Spinal cord (tissue), 10 donors: ENCODE results near the gene EXOC6. TPM values are rescaled to one million over a fixed set of nuclear protein-coding genes. Genes with fewer than 3 reads are reported as not detected.
A peak's percentile ranks its signal among the peaks of the same experiment; 100 is the strongest.

ENCODE experiments used
- DNase-seq, 6 donors: peaks; one replicate each; pipeline versions ENCODE4 v3.0.0 to v3.0.0-alpha.2; 2013 to 2015; ENCODE audit warnings: low spot score in 6 of 6, low read depth in 4 of 6
- H3K27ac ChIP-seq: one replicate; pipeline ENCODE4 v1.5.1; 2013; ENCODE audit warnings: low read depth, low read length, control low read depth
- H3K27me3 ChIP-seq: one replicate; pipeline ENCODE4 v1.6.1; 2013; ENCODE audit warnings: low read length; ENCODE audit not compliant: control insufficient read depth, insufficient read depth
- H3K36me3 ChIP-seq: one replicate; pipeline ENCODE4 v1.6.1; 2013; ENCODE audit warnings: low read length; ENCODE audit not compliant: control insufficient read depth, insufficient read depth
- H3K4me1 ChIP-seq: one replicate; pipeline ENCODE4 v1.6.1; 2013; ENCODE audit warnings: low read length; ENCODE audit not compliant: control insufficient read depth, insufficient read depth
- H3K4me3 ChIP-seq: one replicate; pipeline ENCODE4 v1.5.1; 2013; ENCODE audit warnings: low read depth, low read length, control low read depth
- H3K9me3 ChIP-seq: one replicate; pipeline ENCODE4 v1.6.1; 2013; ENCODE audit warnings: low read length; ENCODE audit not compliant: control insufficient read depth, insufficient read depth
- WGBS: methylation state at CpG from one replicate; pipeline ENCODE4 v1.1.5; 2013; ENCODE audit warnings: missing lambda C conversion rate; ENCODE audit not compliant: insufficient coverage; 5-methylcytosine and 5-hydroxymethylcytosine counted together
- polyA plus RNA-seq, 2 donors: library from polyadenylated mRNA; unstranded; fragments of 120-200 nt; gene quantifications; one replicate each; pipeline ENCODE4 v1.2.1, GENCODE V29; 2013; ENCODE audit not compliant: insufficient read length in 2 of 2
- total RNA-seq, 2 donors: library from RNA; depleted of rRNA in 1 of 2; stranded (reverse); fragments of 120-200 nt in 1 of 2; fragments of >200 nt in 1 of 2; gene quantifications; one replicate each; pipeline versions ENCODE4 v1.2.3 to v1.2.4, GENCODE V29; 2013 to 2014
- donor health status: healthy.

Gene EXOC6
- total and polyA plus RNA-seq, 4 donors: 16.5 to 46.6 (median 21.2) TPM

DNA sequence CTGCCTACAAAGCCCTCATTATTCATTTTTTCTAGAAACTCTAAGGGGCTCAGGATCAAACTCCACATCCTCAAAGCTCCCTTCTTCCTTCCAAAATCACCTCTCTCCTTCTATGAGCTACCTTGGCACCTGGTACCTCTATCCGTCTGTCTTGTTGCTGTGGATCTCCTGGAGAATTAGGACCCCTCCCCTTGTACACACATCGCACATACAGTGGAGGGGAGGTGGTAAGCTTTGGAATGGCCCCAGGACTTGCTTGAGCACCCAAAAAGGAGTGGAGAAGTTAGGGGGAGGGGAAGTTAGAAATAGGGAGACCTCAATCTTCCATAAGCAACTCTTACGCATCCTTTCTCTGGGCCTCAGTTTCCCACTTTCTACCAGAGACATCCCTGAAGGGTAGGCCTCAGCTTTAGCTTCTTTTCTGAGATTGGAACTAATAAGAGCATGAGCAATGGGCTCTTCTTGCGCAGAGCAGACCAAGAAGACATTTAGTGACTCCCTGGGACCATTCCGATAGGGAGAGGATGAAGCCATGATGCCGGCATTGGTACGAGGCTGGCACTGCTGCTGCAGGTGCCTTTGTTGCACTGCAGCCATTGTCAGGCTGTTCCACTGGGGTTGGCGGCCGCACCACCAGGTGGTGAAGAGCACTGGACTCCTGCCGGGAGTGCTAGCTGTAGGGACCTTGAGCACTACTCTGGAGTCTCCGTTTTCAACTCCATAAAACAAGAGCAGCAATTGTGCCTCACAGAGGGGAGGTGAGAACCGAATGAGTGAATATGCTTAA is 216.7 kb downstream of the EXOC6 start:
- WGBS: 24% methylated on average over 8 of the region's 12 CpGs
- H3K4me1 ChIP-seq: peaks cover 42% of the 10 kb centered on the region
- peaks cover 100% of the 10 kb centered on the region for H3K27me3 ChIP-seq
- H3K27ac ChIP-seq: no peak overlapping the region
- H3K4me3 ChIP-seq: no peak overlapping the region
- DNase-seq: no peak
- no peaks in the 10 kb centered on the region for H3K9me3 ChIP-seq
- peaks cover 2% of the 10 kb centered on the region for H3K36me3 ChIP-seq

DNA sequence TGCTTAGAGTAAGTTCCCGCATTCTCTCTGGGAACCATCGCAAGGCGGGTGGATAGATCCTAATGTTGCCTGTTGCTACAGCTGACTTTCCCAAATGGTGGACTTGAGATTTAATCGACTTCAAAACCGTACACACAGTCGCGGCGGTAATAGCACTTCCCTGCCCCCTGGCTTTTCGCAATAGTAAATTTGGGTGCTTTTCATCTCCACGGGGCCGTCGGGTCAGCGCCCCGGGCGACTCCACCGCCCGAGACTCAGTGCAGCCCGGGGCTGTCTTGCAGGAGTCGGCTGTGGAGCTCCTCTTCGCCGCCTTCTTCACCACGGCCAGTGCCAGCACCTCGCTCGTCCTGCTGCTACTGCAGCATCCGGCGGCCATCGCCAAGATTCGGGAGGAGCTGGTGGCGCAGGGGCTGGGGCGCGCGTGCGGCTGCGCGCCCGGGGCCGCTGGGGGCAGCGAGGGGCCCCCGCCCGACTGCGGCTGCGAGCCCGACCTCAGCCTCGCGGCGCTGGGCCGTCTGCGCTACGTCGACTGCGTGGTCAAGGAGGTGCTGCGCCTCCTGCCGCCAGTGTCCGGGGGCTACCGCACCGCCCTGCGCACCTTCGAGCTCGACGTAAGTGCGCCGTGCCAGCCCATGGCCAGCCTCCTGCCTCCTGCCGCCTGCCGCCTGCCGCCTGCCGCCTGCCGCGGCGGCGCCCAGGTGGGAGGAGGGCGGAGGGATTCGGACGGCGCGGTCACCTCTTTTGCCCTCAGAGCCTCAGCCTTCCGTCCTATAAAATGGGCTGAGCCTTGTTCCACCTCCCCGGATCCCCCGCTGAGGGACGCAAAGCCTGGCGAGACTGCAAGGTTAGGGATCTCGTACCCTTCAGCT is 217.6 kb downstream of the EXOC6 start:
- WGBS: 2% methylated on average over 81 of the region's 81 CpGs
- no peak overlapping the region for H3K27ac ChIP-seq
- H3K4me1 ChIP-seq: peaks cover 34% of the 10 kb centered on the region
- peaks cover 100% of the 10 kb centered on the region for H3K27me3 ChIP-seq
- no peak overlapping the region for H3K4me3 ChIP-seq
- peak in 1 of 6 donors; percentile 18 for DNase-seq
- peaks cover 2% of the 10 kb centered on the region for H3K36me3 ChIP-seq
- H3K9me3 ChIP-seq: no peaks in the 10 kb centered on the region

DNA sequence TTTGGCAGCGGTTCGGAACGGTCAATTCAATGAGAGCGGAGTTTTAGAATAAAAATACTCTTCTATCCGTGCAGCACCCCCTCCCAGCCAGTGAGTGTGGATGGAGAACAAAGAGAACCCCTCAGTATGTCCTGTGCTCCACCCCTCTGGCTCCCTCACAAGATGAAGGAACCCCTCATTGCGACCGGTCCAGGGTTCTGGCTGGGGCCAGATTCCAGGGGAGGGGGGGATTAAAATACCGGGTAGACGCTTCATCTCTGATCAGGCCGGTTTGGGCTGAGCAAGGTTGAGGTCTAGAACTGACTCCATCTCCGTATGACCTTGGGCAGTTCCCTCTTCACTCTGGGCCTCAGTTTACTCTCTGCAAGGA is 218.2 kb downstream of the EXOC6 start:
- H3K9me3 ChIP-seq: no peaks in the 10 kb centered on the region

DNA sequence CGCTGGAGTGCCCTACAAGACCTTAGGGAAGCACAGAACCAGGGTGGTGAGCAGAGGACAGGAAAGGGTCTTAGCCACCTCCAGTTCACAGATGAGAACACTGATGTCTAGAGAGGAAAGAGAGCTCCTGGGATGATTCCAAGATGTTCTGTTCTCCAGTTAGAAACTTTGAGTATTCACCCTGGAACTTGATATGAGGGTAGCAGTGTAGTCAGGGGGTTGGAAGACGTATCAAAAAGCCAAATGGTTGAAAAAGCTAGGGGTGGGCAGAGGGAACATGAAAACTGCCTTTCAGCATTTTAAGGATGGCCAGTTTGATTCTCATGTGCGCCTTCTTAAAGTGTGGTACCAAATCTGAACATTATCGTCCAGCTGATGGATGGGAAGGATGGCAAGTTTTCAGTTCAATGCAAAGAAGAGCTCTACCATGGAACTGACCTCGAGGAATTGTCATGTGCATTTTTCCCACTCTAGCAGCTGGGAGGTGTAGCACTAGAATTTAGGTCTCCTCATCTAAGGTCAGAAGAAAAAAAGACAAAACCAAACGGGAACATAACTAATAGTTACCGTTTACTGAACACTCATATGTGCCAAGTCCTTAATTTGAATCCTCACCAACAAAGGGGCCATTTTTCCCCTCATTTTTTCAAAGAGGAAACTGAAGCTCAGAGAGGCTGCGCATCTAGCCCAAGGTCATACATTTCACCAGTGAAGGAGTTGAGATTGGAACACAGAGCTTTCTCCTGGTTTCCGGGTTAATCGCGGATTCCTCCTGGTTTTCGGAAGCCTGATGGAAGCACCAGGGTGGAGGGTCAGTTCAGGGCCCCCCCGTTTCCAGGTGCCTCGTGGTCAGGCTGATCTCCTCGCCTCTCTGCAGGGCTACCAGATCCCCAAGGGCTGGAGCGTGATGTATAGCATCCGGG is 219.4 kb downstream of the EXOC6 start:
- Histone ChIP-seq H3K4me3 (no peak overlapping the region), H3K9me3 (no peaks in the 10 kb centered on the region), H3K36me3 (no peaks in the 10 kb centered on the region), H3K27ac (no peak overlapping the region), H3K27me3 (peaks cover 99% of the 10 kb centered on the region), H3K4me1 (peaks cover 30% of the 10 kb centered on the region)
- 9% methylated on average over 16 of the region's 17 CpGs for WGBS
- no peak for DNase-seq

More for the DNA sequence above, 218.2 kb downstream of the EXOC6 start:
- WGBS: 15% methylated on average over 6 of the region's 11 CpGs
- no peak for DNase-seq
- Histone ChIP-seq H3K27me3 (peaks cover 99% of the 10 kb centered on the region), H3K27ac (no peak overlapping the region), H3K36me3 (no peaks in the 10 kb centered on the region), H3K4me3 (no peak overlapping the region), H3K4me1 (peaks cover 28% of the 10 kb centered on the region)

DNA sequence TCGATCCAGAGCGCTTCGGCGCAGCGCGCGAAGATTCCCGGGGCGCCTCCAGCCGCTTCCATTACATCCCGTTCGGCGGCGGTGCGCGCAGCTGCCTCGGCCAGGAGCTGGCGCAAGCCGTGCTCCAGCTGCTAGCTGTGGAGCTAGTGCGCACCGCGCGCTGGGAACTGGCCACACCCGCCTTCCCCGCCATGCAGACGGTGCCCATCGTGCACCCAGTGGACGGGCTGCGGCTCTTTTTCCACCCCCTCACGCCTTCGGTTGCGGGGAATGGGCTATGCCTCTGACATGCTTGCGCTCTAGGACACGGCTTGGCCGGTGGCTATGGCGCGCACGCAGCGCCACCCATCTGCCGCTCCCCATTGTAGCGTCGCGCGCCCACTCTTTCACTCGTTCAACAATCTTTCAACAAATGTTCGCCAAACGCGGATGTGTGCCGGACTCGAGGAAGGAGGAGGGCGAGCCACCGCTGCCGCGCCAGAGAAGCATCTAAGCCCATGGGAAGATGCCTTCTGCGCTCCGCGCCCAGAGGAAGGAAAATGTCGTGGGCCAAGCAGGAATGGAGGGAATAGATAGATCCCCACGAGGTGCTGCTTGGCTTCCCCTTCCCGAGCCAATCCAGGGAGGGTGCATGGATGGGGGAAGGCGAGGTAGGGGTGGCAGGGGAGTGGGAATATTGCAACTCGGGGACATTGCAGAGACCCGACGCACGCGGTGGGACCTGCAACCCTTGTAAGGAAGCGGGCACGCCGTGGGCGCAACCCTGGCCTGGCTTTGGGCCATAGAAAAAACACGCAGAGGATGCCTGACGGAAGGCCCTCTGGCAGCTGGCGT is 220.3 kb downstream of the EXOC6 start:
- no peaks in the 10 kb centered on the region for H3K36me3 ChIP-seq
- WGBS: 5% methylated on average over 73 of the region's 73 CpGs

DNA sequence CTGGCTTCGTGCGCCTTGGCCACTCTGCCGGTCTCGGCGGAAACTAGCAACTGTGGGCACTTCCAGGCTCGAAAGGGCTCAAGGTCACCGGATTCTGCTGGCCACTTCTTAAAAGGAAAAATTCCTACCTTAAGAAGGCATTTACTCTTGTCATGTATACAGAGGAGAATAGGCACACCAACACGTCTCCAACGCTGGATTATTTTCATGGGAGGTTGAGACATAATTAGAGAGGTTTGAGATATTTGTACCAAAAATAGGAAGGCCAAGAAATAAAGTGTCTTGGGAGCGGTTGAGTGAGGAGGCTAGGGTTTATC is 220.9 kb downstream of the EXOC6 start:
- no peak overlapping the region for H3K27ac ChIP-seq
- peaks cover 45% of the 10 kb centered on the region for H3K4me1 ChIP-seq
- H3K9me3 ChIP-seq: no peaks in the 10 kb centered on the region
- peaks cover 99% of the 10 kb centered on the region for H3K27me3 ChIP-seq
- no peak overlapping the region for H3K4me3 ChIP-seq
- 41% methylated on average over 7 of the region's 10 CpGs for WGBS
- H3K36me3 ChIP-seq: no peaks in the 10 kb centered on the region
- no peak for DNase-seq

More for the DNA sequence above, 220.3 kb downstream of the EXOC6 start:
- H3K9me3 ChIP-seq: no peaks in the 10 kb centered on the region
- peaks cover 40% of the 10 kb centered on the region for H3K4me1 ChIP-seq
- peaks cover 99% of the 10 kb centered on the region for H3K27me3 ChIP-seq
- DNase-seq: peak in 2 of 6 donors; percentile 70 to 78
- H3K27ac ChIP-seq: no peak overlapping the region
- H3K4me3 ChIP-seq: no peak overlapping the region

DNA sequence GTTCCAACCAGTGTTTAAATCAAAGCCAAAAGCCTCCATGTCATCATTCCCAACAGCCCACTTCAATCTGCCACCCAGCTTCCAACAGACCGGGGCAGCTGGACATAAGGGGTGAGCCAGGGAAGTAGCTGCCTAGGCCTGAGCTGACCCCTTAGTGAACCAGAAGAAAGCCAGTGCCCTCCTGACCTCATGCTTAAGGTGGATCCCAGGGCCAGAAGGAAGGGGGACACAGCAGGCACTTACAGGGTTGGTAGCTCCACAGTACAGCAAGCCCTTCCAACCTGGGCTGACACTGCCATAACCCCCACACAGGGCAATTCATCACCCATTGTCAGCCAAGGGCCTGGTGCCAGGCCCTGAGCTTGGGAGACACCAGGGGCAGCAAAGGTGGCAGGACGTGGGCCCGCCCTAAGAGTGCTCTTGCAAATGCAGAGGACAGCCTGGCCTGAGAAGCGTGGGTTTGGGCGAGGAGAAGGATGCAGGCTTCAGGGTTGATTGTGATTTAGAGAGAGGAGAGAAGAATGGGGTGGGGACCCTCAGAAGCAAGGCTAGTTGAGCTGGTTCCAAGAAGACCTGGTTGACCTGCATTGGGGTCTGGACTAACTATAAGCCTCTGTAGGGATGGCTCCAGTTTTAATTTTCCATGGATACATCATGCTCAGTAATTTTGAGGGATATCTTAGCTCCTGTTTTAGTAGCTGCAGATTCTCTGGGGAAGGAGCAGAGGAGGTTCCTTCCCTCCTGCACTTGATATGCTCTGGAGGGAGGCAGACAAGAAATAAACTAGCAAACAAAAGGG is 222.3 kb downstream of the EXOC6 start:
- Histone ChIP-seq H3K27ac (no peak overlapping the region), H3K9me3 (no peaks in the 10 kb centered on the region), H3K27me3 (peaks cover 99% of the 10 kb centered on the region), H3K36me3 (no peaks in the 10 kb centered on the region), H3K4me3 (no peak overlapping the region), H3K4me1 (peaks cover 53% of the 10 kb centered on the region)
- DNase-seq: no peak
- WGBS: 55% methylated on average over 5 of the region's 5 CpGs

DNA sequence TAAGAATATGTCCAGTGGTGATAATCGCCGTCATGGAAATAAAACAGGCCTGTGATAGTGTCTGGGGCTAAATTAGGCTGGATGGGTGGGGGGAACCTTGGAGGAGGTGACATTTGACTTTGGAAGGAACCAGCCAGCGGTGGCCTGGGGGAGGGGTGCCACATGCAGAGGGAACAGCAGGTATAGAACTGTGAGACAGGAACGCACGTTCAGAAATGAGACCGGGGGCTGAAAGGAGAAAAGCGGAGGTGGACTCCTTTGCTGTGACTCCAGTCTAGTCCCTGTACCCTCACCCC is 222.8 kb downstream of the EXOC6 start:
- peaks cover 51% of the 10 kb centered on the region for H3K4me1 ChIP-seq
- WGBS: 47% methylated on average over 2 of the region's 7 CpGs
- DNase-seq: no peak
- peaks cover 98% of the 10 kb centered on the region for H3K27me3 ChIP-seq
- no peak overlapping the region for H3K4me3 ChIP-seq
- H3K36me3 ChIP-seq: no peaks in the 10 kb centered on the region
- no peaks in the 10 kb centered on the region for H3K9me3 ChIP-seq
- H3K27ac ChIP-seq: no peak overlapping the region
